HG03378 (cell line): ENCODE results near the gene SLC25A38.

Experiments used
- ATAC-seq: cut with Tn5 transposase; IDR thresholded peaks from one replicate; pipeline ENCODE4 v1.9.1; 2021; ENCODE audit warnings: mild to moderate bottlenecking, moderate library complexity; ENCODE audit not compliant: unreplicated experiment

The SLC25A38 gene

GRCh38 chr3:39428745-39429201, 45.6 kb downstream of the SLC25A38 start:
- no peak for ATAC-seq

- ATAC-seq = no peak
Measured at GRCh38 chr3:39429466-39429865, 46.3 kb downstream of the SLC25A38 start.

GRCh38 chr3:39432342-39432741, 49.2 kb downstream of the SLC25A38 start:
- no peak for ATAC-seq

- no peak for ATAC-seq
Measured at GRCh38 chr3:39433642-39434041, 50.5 kb downstream of the SLC25A38 start.

GRCh38 chr3:39434574-39434973, 51.4 kb downstream of the SLC25A38 start:
- ATAC-seq = peak; percentile 79

- ATAC-seq = no peak
Measured at GRCh38 chr3:39435006-39435748, 52.0 kb downstream of the SLC25A38 start.

- no peak for ATAC-seq
Measured at GRCh38 chr3:39438880-39439279, 55.7 kb downstream of the SLC25A38 start.

- ATAC-seq = no peak
Measured at GRCh38 chr3:39440316-39440715, 57.1 kb downstream of the SLC25A38 start.

GRCh38 chr3:39443530-39443929, 60.4 kb downstream of the SLC25A38 start:
- no peak for ATAC-seq

GRCh38 chr3:39445927-39446326, 62.8 kb downstream of the SLC25A38 start:
- no peak for ATAC-seq

GRCh38 chr3:39446444-39446843, 63.3 kb downstream of the SLC25A38 start:
- no peak for ATAC-seq
